ENCODE results near the gene RAX2.
A peak's percentile ranks its signal among the peaks of the same experiment; 100 is the strongest.
"Not testable (repeated sequence)": the region's sequence is repeated elsewhere in the genome, so short reads cannot be mapped to it uniquely, and the experiment has no call there.

RAX2 gene

DNA sequence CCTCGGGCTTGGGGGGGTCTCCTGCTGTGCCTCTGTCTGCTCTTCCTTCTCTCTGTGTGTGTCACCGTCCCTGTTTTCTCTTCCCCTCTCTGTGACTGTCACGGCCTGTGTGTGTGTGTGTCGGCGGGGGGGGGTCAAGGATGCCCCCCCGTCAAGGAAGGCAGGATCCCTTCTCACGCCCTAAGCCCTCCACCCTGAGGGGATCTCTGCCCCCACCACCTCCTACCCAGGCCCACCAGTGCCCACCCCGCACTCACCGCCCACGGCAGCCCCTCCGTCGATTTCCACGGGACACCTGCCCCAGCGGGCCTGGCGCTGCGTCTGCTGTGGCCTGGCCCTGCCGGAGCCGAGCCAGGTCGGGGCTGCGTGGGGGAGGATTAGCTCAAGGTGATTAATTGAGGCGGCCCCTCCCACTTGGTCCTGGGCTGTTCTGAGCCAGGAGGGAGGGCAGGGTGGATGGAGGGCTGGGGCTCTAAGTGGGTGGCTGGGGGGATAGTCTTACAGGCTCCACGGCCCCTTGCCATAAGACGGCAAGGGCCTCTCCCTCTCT lies at the start of gene RAX2:
Gene RAX2, minus strand, starts transcription at position 323 of the 550 bp plus-strand sequence. CDS start 486 bp downstream, outside the sequence.
- no peak for DNase-seq

DNA sequence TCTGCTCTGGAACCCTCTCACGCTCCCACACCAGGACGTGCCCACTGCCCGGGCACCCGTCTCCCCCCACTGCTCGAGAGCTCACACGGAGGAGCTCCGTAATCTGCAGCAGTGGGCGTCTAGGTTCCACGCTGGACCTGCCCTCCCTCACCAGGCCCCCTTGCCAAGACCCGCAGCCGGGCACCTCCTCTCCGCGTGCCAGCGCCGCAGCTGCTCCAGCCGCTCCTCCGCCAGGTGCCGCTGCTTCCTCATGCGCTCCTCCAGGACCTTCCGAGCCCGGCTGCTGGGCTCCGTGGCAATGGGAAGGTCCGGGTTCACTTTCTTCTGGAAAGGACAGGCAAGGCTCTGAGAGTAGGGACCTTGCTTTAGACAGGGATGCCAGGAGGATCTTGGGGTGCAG lies 49.1 kb upstream of the RAX2 start:
- DNase-seq: no peak

DNA sequence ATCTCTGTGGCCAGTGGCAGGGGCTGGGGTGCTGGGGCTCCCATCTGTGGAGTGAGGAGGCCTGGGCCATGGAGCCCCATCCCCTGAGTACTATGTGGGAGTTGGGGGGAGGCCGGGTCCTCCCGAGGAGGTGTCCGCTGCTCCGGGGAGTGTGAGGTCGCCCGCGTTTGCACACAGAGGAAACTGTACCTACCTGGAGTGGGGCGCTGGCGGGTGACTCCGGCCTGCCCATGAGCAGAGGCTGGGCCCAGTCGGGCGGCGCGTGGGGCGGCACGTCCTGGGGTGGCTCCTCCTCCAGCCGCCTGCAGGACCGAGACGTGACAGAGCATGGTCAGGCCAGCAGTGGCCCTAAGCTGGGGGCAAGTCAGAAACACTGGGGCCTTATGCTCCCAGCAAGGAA lies 48.0 kb upstream of the RAX2 start:
- no peak for DNase-seq

DNA sequence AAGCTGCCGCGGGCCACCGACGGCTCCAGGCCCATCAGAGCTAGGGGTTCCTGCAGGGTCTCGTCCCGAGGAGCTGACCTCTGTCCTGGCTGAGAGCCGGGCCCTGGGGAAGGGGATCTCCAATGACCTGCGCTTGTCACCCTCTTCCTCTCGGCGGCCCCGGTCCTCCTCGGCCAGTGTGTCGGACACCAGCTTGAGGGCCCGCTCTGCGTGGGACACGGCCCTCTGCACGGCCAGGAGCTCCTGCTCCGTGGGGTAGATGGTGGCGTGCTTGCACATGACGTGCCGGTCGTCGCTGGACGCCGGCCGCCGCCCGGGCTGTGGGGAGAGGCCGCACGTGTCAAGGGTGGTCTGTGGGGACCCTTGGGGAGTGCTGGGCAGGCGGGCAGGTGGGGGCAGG lies 46.9 kb upstream of the RAX2 start:
- no peak for DNase-seq

DNA sequence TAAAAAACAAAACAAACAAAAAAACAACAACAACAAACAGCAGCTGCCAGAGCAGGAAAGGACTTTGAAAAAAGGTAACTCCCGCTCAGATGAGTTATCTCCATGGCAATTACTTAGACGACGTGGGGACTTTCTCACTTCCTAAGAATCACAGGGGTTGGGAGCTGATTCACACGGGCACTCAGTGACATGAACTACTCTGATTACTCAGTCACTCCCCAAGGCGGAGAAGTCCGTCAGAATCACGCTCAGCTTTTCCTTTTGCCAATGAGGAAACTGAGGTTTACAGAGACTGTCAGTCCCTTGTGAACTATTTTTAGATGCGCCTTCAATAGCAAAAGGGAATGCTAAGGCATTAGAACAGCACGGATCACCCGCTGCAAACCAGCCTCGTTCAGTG lies 46.4 kb upstream of the RAX2 start:
- peak in 1 of 2 donors; percentile 30 for DNase-seq

DNA sequence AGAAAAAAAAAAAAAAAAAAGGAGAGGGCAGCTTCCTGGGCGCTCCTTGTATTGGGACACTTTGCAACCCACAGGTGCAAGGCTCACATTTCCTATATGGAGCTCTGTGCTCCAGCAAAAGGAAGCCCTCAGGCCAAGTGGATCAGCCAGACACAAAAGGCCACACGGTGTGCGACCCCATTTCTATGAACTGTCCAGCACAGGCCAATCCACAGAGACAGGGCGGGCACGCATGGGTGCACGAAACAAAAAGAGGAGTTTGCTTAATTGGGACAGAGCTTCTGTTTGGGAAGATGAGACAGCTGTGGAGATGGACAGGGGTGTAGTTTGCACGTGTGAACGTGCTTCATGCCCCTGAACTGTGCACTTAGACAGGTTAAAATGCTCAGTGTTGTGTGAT lies 45.7 kb upstream of the RAX2 start:
- no peak for DNase-seq

DNA sequence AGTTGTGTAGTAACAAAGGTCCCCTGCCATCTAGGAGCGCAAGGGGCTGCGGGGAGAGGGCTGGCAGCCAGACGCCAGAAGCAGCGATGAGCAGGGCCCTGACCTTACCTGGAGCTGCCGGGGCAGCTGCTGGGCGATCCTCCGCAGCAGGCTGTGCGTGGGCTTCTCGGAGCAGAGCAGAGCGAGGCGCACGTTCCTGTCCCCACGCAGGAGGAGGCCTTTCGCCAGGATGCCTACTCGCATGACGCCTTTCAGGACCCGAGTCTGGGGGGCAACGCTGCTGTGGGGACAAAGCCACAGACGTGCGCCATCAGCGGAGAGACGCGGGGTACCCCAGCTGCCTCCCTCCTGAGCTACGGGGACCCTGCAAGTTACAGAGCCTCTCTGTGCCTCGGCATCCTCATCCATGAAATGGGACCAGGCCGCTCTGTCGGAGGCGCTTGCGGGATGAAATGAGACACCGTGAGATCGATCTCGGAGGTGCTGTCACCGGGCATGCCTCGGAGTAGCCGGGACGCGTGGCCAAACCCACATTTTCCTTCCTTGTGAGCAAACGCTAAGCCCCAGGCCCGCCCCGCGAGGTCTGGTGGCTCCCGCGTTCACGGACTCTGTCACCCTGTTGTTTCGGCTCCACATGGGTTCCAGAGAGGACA lies 44.7 kb upstream of the RAX2 start:
- DNase-seq: no peak

DNA sequence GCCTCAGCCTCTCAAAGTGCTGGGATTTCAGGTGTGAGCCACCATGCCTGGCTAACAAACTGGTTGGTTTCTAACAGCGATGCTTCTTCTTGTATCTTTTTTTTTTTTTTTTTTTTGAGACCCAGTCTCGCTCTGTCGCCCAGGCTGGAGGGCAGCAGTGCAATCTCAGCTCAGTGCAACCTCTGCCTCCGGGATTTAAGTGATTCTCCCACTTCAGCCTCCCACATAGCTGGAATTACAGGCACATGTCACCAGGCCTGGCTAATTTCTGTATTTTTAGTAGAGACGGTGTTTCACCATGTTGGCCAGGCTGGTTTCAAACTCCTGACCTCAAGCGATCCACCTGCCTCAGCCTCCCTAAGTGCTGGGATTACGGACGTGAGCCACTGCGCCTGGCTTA lies 44.1 kb upstream of the RAX2 start:
- not testable (repeated sequence) for DNase-seq

DNA sequence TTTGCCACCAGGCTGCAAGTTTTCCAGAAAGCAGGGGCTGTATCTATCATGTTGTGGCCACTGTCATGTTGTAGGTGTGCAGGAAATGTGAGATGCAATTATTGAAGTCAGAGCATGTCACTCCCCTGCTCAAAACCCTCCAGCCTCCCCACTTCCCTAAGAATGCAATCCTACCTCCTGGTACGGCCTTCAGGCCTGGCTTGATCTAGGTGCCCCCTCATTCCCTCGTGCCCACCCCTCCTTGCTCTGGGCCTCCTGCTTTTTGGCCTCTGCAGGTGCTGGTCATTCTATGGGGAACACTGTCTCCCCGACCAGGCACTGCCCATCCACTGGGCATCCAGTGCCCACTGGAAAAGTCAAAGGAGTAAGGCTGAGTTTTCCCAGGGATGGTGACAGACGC lies 42.6 kb upstream of the RAX2 start:
- DNase-seq: no peak

DNA sequence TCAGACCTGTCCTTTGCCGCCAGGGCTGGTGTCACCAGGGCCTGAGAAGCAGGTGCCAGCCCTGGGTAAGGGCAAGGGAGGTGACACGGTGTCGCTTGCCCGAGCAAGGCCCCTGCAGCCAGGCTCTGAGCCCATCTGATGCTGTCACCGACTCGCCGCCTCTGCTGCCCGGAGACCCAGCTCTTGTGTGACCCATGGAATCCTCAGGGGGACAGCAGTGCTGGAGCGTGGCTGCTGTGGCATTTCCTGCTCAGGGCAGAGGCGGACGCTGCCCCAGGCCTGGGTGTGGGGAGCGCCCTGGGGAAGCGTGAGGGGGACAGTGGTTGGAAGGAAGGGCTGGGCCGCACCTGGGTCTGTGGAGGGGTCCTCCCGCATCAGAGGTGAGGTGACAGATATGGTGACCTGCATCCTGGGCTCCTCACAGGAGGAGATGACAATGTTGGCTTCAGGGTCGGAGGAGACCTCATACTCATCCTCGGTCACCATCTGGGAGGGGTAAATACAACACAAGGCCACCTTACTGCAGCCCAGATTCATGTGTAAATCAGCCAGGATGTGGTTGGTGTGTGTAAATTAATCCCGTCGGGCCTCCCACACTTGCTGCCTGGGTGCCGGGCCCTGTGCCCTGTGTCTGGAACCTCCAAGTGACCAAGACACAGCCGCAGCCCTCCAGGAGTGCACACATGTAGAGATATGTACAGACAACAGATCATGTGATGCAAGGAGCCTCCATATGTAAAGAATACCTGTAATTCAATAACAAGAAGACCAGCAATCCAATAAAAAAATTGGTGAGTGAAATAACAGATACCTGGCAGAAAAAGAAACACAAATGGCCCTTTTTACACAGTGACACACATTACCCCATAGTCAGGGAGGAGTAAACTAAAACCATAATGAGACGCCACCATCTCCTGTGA lies 41.7 kb upstream of the RAX2 start:
- DNase-seq: peak; percentile 28 to 31

DNA sequence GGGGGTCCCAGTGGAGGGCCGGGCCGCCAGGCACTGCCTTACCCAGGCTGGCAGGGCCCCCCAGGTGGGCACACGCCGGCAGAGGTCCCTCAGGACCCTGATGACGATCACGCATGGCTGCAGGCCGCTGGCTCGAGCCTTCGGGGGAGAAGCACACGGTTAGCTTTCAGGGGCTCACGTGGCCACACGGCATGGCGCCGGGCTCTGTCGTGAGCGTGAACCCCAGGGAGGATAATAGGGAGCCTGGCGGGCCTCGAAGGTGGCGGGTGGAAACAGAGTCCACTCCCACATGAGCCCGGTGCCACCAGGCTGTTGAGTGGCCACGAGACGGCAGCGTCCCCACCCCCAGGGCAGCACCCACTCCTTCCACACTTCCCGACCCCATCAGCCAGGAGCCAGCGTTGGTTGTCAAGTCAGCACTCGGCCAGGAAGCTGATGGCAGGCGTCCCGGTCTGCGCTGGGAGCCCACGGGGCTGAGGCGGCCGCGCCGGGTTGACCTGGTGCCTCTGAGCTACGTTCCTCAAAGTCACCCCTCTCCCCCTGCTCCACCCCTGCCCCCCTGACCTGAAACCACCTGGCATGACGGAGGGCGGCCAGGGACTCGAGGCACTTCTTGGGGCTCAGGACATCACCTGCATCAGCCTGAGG lies 38.8 kb upstream of the RAX2 start:
- DNase-seq: peak in 1 of 2 donors; percentile 19

DNA sequence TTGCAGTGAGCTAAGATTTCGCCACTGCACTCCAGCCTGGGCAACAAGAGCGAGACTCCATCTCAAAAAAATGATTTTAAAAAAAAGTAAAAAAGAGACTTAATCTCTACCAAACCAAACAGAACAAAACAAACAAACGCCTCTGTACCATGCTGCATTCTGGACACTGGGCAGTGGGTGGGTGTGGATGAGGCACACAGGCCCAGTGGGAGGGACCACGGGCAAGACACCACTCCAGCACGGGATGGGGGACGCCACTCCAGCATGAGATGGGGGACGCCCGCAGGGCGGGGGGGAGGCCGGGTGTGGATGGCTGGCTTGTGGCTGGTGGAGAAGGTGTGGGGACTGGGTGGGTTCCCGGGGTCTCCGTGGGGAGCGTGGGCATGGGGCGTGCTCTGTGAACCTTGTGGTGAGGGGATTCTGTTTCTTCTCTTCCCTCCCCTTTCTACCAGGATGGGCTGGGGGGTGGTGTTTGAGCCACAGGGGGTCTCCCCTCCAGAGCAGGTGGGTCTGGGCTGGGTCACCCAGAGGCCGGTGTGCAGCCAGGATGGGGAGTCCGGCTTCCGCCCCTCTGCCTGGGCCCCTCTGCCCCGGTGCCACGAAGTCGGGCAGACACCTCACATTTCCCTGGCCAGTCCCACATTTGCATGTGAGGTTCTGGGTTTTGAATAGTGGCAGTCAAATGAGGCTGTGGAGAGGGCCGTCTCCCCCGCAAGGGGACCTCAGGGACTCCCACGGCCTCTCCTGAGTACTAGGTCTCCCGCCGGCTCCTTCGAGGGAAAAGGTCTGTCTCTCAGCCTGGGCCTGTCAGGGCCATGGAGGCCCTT lies 38.1 kb upstream of the RAX2 start:
- DNase-seq: peak in 1 of 2 donors; percentile 35

DNA sequence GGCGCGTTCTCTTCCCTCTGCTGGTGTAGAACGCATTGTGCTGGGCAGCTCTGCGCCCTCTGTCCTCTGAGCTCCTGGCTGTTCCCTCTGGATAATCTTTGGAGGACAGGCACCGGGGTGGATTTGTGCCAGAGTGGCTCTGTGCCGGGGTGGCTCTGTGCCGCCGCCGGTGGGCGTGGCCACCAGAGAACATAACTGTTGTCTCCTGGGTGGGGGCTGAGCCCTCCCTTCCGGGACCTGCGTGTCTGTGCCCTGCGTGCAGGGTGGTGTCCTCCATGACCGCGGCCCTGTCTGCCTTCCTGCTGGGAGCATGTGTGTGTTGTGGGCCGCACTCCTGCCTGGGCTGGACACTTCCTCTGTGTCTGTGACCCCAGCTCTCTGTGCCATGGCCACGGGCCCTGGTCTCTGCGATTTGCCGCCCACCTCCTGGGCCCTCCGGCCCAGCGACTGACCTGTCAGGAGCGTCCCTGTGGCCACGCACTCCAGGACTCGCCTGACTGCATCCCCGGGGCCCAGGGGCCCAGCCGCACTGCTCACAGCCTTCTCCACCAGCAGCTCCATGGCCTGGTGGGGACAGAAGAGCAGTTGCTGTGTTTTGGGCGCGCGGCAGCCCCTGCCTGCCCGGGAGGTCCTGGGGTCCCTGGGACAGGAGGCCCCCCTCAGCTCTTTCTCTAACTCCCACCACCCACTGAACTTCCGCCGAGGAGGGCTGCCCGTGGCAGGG lies 36.6 kb upstream of the RAX2 start:
- DNase-seq: no peak

DNA sequence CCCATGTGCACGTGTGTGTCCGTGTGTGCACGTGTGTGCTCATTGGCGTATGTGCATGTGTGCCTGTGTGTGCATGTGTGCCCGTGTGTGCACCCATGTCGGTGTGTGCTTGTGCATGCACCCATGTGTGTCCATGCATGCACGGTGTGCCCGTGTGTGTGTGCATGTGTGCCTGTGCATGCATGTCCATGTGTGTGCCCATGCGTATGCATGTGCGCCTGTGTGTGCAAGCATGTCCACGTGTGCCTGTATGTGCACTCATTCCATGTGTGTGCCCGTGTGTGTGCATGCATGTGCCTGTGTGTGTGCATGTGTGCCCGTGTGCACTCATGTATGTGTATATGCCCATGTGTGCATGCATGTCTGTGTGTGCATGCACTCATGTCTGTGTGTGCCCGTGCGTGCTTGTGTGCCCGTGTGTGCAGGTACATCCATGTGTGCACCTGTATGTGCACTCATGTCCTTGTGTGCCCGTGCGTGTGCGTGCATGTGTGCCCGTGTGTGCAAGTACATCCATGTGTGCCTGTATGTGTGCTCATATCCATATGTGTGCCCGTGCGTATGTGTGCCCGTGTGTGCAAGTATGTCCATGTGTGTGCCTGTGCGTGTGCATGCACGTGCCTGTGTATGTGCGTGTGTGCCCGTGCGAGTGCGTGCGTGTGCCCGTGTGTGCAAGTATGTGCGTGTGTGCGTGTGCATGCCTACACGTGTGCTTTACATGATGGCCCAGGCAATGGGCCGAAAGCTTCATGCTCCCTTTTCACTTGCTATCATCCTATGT lies 35.7 kb upstream of the RAX2 start:
- no peak for DNase-seq

DNA sequence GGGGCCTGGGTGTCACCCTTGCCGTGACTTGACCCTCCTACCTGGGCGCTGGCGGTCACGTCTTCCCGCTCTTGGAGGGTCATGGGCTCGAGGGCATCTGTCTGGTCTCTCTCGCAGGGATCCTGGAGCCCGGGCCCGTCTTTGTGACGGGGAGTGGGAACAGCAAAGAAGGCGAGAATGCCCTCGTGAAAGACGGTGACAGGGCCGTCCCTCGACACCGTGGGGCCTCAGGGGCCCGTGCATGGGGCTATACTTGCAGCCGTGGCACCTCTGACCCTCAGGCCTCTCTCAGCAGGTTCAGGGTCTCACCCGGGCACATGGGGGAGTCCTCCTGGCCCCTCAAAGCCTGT lies 35.1 kb upstream of the RAX2 start:
- no peak for DNase-seq

DNA sequence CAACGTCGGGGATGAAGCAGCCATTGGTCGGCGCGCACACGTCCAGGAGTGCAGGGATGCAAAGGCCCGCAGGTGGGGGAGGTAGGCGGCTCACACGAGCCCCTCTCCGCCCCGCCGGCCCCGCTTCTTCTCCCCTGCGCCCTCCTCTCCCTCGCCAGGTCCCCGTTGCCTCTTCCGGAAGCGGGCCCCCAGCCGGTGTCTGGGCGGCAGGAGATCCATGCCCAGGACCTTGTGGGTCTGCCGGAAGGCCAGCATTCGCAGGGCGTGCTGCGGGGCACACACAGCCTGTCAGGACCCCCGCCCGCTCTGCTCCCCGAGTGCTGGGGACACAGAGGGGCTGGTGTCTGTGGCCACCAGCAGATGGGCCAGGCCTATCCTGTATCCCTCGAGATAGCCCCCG lies 33.8 kb upstream of the RAX2 start:
- DNase-seq: no peak

DNA sequence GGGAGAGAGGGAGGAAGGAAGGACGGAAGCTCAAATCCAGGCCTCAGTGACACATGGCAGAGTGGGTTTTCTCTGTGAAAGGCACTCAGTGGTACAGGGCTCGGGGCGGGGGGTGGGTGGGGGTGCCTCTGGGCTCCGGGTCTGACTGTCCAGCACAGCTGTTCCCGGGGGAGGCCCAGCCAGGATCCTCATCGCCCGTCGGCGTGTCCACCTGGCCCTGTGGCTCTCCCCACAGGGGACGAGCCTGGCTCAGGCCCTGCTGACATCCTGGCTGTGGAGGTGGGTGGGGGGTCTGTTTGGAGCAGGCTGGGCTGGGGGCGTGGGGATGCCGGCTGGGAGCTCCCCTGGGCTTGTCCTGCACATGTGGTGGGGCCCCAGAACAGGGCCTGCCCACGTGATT lies 32.4 kb upstream of the RAX2 start:
- DNase-seq: no peak

DNA sequence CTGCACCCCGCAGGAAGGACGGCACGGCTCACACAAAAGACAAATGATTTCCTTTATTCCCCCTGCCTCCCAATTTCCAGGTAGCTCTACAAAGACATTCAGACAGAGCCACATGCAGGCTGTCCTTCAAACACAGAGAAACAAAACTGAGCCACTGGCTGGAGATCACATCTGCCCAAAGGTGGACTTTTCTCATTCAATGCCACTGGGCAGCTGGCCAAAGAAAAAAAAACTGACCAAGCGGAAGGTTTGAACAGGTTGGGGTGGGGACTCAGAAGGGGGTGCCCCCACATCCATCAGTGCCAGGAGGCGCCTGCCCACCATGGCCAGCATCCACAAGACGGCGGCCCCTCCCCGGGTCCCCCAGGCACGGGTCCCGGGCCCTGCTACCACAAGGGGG lies 32.0 kb upstream of the RAX2 start:
- no peak for DNase-seq

DNA sequence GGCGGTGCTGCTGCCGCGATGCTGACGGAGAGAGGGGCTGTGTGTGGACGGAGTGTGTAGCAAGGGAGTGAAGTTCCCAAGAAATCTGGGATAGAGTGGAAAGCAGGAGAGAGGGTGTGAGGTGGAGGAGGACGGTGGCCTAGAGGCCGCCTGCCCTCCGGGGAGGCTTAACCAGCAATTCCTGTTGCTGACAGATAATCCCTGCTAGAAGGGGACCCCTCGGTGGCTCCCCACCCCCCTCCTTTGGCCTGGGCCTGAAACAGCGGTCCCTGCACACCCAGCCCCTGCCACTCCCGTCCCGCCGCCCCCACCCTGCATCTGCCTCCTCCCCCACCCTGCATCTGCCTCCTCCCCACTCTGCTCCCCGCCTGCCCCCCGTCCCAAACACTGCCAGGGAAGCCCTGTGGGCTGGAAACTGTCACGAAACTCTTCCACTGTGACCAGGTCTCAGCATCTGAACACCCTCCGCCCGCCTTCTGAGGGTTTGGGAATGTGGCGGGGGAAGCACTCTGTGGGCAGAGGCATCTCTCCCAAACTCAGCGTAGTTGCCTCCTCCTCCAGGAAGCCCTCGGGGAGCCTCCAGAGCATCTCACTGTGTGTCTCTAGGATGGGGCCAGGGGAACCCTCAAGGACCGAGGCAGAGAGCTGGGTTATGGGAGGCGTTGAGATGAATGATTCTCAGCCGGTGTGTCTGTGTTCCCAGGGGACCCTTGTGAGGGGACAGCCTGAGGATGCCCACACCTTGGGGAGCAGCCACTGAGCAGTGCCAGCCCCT lies 31.3 kb upstream of the RAX2 start:
- no peak for DNase-seq

DNA sequence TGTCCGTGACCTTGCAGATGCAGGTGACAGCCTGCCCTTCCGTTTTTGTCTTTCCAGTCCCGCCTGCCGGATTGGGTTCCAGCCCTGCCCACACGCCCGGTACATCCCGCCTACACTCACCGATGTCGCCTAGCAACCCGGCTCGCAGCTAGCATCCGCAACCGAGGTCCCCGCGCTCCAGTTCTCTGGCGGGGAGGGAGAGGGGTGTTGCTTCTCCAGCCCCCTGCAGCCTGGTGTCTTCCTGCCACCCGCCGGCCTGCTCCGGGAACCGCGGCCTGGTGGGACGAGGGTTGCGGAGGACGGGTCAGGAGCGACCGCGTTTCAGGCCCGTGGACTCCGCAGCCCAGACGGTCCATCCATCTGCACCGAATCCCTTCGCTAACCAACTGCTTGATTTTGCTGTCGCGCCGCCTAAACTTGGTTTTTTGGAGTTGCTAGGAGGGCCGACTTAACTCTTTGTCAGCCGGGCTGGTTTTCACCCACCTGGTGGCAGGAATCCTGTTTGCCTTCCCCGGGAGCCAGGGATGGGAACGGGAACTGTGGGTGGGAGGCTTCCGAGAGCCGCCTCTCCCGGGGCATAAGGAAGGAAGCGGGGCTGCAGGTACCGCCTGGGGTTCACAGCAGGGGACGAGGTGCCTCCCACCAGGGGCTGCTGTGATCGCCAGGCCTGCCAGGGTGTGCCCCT lies 29.5 kb upstream of the RAX2 start:
- DNase-seq: peak; percentile 68 to 72
